Measurements from ENCODE around the gene SV2B.

Gene SV2B

GRCh38 chr15:91102546-91103330, 2.7 kb downstream of the SV2B start:
- DNase-seq = no peak

DNA sequence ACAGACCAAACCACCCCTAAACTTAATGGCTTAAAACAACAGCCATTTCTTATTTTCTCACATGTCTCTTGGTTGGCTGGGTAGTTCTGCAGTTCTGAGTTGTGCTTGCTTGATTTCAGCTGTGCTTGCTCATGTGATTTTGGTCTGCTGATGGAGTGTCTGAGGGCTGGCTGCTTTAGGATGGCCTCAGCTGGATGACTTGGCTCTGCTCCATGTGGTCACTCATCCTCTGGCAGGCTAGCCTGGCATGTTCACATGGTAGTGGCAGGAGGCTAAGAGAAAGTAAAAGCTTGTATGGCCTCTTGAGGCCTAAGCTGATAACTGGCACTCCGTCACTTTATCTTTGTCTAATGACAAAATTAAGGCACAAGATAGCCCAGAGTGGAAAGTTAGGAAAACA, 4.1 kb downstream of the SV2B start:
- peak in 28 of 51 donors; percentile 5 to 87 (median 37) for DNase-seq

DNA sequence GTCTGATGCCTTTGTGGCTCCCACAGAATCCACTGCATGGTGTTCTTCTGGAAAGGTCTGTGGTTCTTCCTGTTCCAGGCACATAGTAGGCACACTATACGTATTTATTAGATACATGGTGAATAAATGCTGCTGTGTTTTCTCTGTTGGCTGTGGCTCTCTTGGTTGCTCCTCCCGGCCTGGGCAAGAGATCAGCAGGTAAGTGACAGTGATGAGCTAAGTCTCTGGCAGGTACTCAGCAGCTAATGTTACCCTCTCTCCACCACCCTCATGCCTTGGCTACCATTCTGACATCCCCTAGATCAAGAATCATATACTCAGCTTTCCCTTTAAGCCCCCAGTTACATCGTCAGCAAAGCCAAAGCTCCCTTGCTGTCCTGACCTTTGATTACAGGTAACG, 8.4 kb downstream of the SV2B start:
- no peak for DNase-seq

- no peak for DNase-seq
Observed at GRCh38 chr15:91109885-91110284, 9.8 kb downstream of the SV2B start.

DNA sequence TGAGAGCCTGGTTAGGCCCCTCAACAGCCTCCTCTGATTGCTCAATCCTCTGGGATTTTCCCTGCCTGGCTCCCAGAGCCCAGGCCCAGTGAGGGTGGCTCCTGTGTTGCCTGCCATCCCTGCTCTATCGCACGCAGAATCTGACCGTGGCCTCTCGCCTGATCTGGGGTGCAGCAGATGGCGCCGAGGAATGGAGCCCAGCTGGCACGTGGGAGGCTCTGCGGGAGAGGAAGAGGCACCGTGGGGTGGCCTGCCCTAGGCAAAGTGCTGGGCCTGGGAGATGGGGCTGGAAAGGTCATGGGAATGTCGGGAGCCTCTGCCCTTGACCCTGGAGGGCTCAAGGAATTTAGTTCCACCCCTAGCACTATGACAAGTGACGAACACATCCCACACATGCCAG, 10.3 kb downstream of the SV2B start:
- DNase-seq = no peak

DNA sequence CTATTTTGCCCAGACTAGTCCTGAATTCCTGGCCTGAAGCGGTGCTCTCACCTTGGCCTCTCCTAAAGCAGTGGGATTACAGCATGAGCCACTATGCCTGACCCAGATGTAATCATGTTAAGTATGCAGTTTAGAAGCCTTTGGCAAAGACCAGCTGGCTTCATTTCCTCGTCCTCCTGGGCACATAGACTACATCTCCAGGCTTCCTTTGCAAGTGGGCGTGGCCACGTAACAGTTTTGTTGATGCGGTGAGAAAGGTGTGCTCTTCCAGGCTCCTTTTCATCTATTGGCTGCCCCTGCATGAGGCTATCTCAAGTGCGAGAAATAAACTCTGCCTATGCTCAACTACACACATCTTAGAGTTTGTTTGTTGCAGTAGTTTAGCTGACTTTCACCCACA, 13.0 kb downstream of the SV2B start:
- no peak for DNase-seq

DNA sequence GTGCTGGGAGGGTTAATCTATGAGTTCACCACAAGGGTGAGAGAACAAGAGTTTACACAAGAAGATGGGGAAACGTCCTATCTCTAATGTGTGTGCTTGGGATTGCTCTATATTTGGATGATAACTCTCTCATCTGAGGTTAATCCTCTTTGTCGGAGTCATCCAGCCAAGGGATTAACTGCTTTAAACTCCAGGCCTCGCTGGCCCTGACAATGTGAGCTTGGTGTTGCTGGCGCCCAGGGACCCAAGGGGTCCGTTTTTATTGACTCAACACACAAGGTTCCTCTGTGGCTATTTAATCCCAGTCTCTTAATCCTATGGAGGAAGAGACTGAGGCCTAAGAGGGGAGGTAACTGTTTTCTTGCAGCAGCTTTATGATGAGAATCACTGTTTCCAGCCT, 14.2 kb downstream of the SV2B start:
- no peak for DNase-seq

DNA sequence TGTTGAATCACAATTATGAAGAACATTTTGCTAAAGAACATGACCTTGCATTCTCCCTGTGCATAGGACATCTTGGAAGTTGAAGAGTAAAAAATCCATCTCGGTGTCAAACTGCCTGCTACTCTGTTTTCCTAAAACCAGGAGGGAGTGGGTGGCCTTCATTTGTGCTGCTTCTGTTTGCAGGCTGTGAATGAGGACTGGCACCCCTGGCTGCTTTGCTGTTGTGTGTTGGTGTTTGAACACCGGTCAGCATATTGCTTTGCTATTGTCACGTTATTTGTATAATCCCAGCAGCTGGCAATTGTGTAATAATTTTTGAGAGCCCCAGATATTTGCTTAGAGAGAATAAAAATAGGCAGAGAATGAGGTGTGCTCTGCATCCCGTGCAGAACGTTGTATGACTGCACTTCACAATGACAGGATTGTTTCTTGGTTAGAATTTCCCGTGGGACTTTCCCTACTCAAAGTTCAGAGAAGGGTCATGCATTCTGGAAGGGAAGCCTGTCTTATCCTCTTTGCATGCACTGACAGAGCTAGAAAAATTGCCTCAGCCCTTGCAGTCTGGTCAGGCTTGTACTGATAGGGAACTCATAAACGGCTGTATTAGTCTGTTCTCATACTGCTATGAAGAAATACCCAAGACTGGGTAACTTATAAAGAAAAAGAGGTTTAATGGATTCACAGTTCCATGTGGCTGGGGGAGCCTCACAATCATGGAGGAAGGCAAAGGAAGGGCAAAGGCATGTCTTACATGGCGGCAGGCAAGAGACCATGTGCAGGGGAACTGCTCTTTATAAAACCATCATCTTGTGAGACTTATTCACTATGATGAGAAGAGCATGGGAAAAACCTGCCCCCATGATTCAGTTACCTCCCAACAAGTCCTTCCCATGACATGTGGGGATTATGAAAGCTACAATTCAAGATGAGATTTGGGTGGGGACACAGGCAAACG, 16.3 kb downstream of the SV2B start:
- peak in 1 of 51 donors; percentile 26 for DNase-seq

DNA sequence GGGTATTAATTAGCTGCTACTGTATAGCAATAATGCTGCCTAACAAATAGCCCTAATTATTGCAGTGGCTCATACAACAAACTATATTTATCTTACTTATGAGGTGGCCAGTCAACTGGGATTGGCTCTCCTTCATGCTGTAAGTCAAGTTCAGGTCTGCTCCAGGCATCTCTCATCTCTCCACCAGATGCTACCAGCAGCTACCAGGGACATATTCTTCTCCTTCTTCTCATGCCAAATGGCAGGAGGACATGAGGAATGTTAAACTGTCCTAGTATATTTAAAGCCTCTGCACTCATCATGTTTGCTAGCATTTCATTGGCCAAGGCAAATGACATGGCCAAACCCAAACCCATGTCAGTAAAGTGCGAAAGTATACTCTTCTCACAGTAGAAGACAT, 17.3 kb downstream of the SV2B start:
- DNase-seq = no peak

- peak in 1 of 51 donors; percentile 30 for DNase-seq
Observed at GRCh38 chr15:91118817-91119590, 18.9 kb downstream of the SV2B start.

DNA sequence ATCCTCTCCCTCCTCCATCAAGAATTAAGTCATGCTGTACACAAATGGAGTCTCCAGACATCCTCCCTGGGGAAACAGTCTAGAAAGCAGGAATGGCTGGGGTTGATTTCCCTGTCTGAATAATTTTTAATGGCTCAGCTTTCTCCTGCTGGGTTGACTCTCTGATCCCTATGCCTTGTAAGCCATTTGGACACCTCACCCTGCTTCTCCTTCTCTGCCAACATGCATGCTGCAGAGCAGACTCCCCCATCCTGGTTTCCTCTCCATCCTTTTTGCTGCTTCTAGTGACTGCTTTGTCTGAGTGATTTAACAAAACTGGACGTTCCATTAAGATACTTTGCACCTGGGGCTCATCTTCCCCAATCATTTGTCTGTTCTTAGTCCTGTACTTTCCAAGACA, 22.2 kb downstream of the SV2B start:
- DNase-seq = no peak

DNA sequence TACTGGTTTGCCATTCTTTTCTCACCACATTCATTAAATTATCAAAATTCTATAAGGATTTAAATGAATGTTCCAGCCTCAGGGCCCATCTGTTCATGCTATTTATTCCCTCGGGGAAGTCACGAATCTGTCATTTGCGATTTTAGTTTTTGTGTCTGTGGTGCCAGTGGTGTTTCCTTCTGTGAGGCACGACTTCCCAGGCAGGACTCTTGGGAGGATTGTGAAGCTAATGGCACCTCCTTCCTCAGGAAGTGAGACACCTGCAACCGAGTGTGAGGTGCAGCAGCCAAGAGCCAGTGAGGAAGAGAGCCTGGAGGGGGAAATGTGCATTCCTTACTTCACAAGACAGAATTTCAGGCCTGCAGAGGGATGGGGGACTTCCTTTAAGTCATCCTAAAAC, 24.1 kb downstream of the SV2B start:
- DNase-seq = peak in 1 of 51 donors; percentile 51

DNA sequence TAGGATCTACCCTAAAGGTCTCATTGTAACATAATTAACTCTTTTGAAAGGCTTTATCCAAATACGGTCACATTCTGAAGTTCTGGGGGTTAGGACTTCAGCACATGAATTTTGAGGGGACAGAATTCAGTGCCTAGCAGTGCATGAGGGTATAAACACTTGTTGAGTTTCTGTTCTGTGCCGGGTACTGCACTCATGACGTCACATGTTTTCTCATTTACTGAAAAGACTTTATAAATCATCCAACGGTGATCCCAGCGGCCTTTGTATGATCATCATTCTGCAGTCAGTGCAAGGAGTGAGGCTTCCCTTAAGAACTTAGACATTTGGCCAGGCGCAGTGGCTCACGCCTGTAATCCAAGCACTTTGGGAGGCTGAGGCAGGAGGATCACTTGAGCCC, 25.1 kb downstream of the SV2B start:
- DNase-seq = no peak

DNA sequence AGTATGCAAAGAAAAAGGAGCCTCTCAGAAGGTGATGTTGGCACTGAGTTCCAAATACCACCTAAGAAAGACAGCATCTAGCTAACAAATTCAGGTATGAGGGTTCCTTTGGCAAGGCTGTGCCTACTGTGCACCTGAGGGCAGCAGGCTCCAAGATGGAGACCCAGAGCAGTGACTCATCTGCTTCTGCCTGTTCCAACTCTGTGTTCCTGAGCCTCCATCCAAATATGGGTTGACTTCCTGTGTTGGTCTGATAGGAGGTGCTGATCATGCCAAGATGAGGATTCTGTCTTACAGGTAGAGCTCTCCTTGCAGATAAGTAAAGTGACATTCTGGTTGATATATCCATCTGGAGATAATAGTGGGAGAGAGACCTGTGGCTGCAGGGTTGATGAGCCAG, 26.0 kb downstream of the SV2B start:
- DNase-seq = no peak

- no peak for DNase-seq
Observed at GRCh38 chr15:91127236-91127955, 27.3 kb downstream of the SV2B start.

GRCh38 chr15:91128016-91128415, 28.0 kb downstream of the SV2B start:
- peak in 3 of 51 donors; percentile 15 to 66 (median 42) for DNase-seq

DNA sequence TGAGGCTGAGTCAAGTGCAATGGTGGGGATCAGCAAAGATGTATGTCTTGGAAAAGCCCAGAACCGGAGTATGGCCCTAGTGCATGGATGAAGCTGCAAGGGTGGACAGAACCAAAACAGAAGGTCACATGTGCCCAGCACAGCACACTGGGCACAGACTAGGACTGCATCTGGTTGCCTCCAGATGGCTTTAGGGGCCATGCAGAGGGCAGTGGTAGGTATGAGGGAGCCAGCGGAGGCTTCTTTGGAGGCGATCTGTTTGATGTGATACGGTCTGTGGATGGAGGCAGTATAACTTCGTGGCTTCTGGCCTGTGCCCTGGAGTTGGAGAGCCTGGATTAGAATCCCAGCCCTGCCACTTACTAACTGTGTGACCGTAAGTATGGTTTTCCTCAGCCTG, 29.4 kb downstream of the SV2B start:
- DNase-seq = no peak

- DNase-seq = no peak
Observed at GRCh38 chr15:91132079-91132478, 32.0 kb downstream of the SV2B start.

GRCh38 chr15:91133511-91133910, 33.5 kb downstream of the SV2B start:
- no peak for DNase-seq

- DNase-seq = no peak
Observed at GRCh38 chr15:91135201-91136130, 35.4 kb downstream of the SV2B start.

Data from hypothalamus (tissue), 51 donors.